Chondrocyte (in vitro differentiated cells): ENCODE data around the gene HYDIN. TPM values are rescaled to one million over a fixed set of nuclear protein-coding genes. Genes with fewer than 3 reads are reported as not detected.

Source experiments
- DNase-seq: peaks from one replicate; pipeline ENCODE4 v3.0.0; 2021; ENCODE audit warnings: mixed read lengths, low spot score
- H3K27ac Mint-ChIP-seq: one replicate; pipeline ENCODE4 v1.8.0; 2021; ENCODE audit warnings: mild to moderate bottlenecking, moderate library complexity, mixed read lengths; ENCODE audit not compliant: unreplicated experiment
- H3K27me3 Mint-ChIP-seq: 2 replicates; pipeline ENCODE4 v1.8.0; 2021; ENCODE audit warnings: low read depth, mixed read lengths
- H3K36me3 Mint-ChIP-seq: 2 replicates; pipeline ENCODE4 v1.8.0; 2021; ENCODE audit warnings: low read depth, mixed read lengths
- H3K4me1 Mint-ChIP-seq: 2 replicates; pipeline ENCODE4 v1.8.0; 2021; ENCODE audit warnings: low read depth, mild to moderate bottlenecking, mixed read lengths
- H3K4me3 Mint-ChIP-seq: one replicate; pipeline ENCODE4 v1.8.0; 2021; ENCODE audit warnings: mild to moderate bottlenecking, moderate library complexity, mixed read lengths; ENCODE audit not compliant: unreplicated experiment
- H3K9me3 Mint-ChIP-seq: 2 replicates; pipeline ENCODE4 v1.8.0; 2021; ENCODE audit warnings: low read depth, mixed read lengths
- total RNA-seq: library from RNA; stranded (reverse); gene quantifications from 3 replicates; pipeline ENCODE4 v1.2.1, GENCODE V29; 2021
- TF ChIP-seq, protein P1 (sequence below): fragments of 200-600 bp; sonication (generic); IDR thresholded peaks from 2 replicates; pipeline ENCODE4 v1.5.0; 2021; ENCODE audit warnings: antibody characterized with exemption, mild to moderate bottlenecking, moderate library complexity

HYDIN gene
- total RNA-seq, 1 donor from 2014 or later, result not detected

DNA sequence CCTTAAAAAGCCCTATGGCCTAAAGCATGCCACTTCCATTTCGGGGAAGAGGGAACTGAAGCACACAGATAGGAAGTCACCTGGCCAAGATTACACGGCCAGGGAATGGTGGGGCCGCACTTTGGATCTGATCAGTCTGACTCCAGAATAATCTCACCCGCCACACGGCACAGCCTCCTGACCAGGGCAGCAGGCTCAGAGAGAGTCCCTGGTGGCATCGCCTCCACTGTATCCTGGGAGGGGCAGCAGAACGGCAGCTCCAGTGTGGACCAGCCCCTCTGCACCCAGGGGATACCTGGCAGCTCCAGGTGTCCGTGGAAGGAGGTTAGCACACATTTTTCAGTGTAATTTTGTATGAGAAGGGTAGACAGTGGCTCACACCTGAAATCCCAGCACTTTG lies 465.0 kb downstream of the HYDIN start:
- Mint-ChIP-seq H3K36me3 (peaks cover 6% of the 10 kb centered on the region), H3K27ac (peak overlapping the region; percentile 6), H3K4me1 (peaks cover 58% of the 10 kb centered on the region), H3K4me3 (no peak overlapping the region), H3K27me3 (no peaks in the 10 kb centered on the region), H3K9me3 (no peaks in the 10 kb centered on the region)
- DNase-seq, result no peak
- TF ChIP-seq, protein P1, sequence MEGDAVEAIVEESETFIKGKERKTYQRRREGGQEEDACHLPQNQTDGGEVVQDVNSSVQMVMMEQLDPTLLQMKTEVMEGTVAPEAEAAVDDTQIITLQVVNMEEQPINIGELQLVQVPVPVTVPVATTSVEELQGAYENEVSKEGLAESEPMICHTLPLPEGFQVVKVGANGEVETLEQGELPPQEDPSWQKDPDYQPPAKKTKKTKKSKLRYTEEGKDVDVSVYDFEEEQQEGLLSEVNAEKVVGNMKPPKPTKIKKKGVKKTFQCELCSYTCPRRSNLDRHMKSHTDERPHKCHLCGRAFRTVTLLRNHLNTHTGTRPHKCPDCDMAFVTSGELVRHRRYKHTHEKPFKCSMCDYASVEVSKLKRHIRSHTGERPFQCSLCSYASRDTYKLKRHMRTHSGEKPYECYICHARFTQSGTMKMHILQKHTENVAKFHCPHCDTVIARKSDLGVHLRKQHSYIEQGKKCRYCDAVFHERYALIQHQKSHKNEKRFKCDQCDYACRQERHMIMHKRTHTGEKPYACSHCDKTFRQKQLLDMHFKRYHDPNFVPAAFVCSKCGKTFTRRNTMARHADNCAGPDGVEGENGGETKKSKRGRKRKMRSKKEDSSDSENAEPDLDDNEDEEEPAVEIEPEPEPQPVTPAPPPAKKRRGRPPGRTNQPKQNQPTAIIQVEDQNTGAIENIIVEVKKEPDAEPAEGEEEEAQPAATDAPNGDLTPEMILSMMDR, result no peak

GRCh38 chr16:70764632-70765031 lies 465.9 kb downstream of the HYDIN start:
- DNase-seq, result no peak
- Mint-ChIP-seq H3K27ac (no peak overlapping the region), H3K27me3 (no peaks in the 10 kb centered on the region), H3K36me3 (peaks cover 6% of the 10 kb centered on the region), H3K9me3 (no peaks in the 10 kb centered on the region), H3K4me1 (peaks cover 58% of the 10 kb centered on the region), H3K4me3 (no peak overlapping the region)
- TF ChIP-seq, protein P1, result no peak

DNA sequence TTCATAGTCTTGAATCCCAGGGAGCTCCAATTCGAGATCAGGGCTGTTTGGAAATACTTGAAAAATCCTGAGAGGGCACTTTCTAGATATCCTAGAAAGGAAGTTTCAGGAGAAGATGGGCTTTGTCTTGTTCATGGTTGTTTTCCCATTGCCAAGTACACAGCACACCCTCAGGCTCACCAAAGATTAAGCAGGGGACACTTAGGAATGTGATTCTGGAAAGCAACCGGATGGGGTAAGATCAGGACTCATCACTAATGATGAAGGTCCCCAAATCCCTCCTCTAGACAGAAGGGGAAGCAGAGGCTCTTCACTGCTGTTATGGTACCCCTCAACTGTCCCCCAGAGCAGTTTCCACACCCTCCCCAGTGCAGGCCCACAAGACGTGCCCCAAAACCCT lies 470.3 kb downstream of the HYDIN start:
- H3K4me1 Mint-ChIP-seq, result peaks cover 49% of the 10 kb centered on the region
- no peak overlapping the region for H3K4me3 Mint-ChIP-seq
- peak overlapping the region; percentile 96 for H3K27ac Mint-ChIP-seq
- TF ChIP-seq, protein P1, result no peak
- peaks cover 17% of the 10 kb centered on the region for H3K36me3 Mint-ChIP-seq
- H3K9me3 Mint-ChIP-seq, result no peaks in the 10 kb centered on the region
- no peak for DNase-seq
- H3K27me3 Mint-ChIP-seq, result no peaks in the 10 kb centered on the region

GRCh38 chr16:70759666-70760065 lies 470.9 kb downstream of the HYDIN start:
- TF ChIP-seq, protein P1, result peak; percentile 13
- peaks cover 54% of the 10 kb centered on the region for H3K4me1 Mint-ChIP-seq
- H3K27ac Mint-ChIP-seq, result no peak overlapping the region
- H3K4me3 Mint-ChIP-seq, result no peak overlapping the region
- no peaks in the 10 kb centered on the region for H3K9me3 Mint-ChIP-seq
- peaks cover 17% of the 10 kb centered on the region for H3K36me3 Mint-ChIP-seq
- no peaks in the 10 kb centered on the region for H3K27me3 Mint-ChIP-seq
- no peak for DNase-seq

GRCh38 chr16:70758786-70759185 lies 471.7 kb downstream of the HYDIN start:
- Mint-ChIP-seq H3K4me3 (no peak overlapping the region), H3K27ac (no peak overlapping the region), H3K36me3 (peaks cover 15% of the 10 kb centered on the region), H3K27me3 (no peaks in the 10 kb centered on the region), H3K4me1 (peaks cover 63% of the 10 kb centered on the region), H3K9me3 (no peaks in the 10 kb centered on the region)
- no peak for DNase-seq
- TF ChIP-seq, protein P1, result no peak

Other genes starting within 250 kb of the HYDIN start
- 15.4 to 17.6 TPM (median 17.2 TPM) in 3 replicates for gene CMTR2, start 58.7 kb upstream of the HYDIN start, total RNA-seq
- gene CALB2, start 128.0 kb upstream of the HYDIN start, total RNA-seq, result 0.39 to 0.85 TPM in 2 of 3 replicates, not detected in the other
- gene TLE7, start 211.3 kb upstream of the HYDIN start, total RNA-seq, result not detected in 3 replicates
- 8.6 to 10.4 TPM (median 8.8 TPM) in 3 replicates for gene ZNF23, start 231.5 kb upstream of the HYDIN start, total RNA-seq